IPS-18c (cell line): ENCODE measurements around the gene AHRR.
"Not testable (repeated sequence)": the region's sequence is repeated elsewhere in the genome, so short reads cannot be mapped to it uniquely, and the experiment has no call there.

Experiments used
- H3K4me3 ChIP-seq: 2 replicates; pipeline ENCODE4 v1.7.0; 2013; ENCODE audit warnings: low read depth, mild to moderate bottlenecking, low read length, moderate library complexity; ENCODE audit not compliant: insufficient read depth
- H3K9me3 ChIP-seq: one replicate; pipeline ENCODE4 v1.6.1; 2013; ENCODE audit warnings: mild to moderate bottlenecking, low read length, moderate library complexity; ENCODE audit not compliant: control insufficient read depth, insufficient read depth

The AHRR gene

GRCh38 chr5:473551-474192, 152.2 kb downstream of the AHRR start:
- Histone ChIP-seq H3K4me3 (peak overlapping the region; percentile 66), H3K9me3 (no peaks in the 10 kb centered on the region)

- H3K9me3 ChIP-seq = not testable (repeated sequence)
- H3K4me3 ChIP-seq = peak overlapping the region; percentile 66
Observed at GRCh38 chr5:474232-474839, 152.8 kb downstream of the AHRR start.

DNA sequence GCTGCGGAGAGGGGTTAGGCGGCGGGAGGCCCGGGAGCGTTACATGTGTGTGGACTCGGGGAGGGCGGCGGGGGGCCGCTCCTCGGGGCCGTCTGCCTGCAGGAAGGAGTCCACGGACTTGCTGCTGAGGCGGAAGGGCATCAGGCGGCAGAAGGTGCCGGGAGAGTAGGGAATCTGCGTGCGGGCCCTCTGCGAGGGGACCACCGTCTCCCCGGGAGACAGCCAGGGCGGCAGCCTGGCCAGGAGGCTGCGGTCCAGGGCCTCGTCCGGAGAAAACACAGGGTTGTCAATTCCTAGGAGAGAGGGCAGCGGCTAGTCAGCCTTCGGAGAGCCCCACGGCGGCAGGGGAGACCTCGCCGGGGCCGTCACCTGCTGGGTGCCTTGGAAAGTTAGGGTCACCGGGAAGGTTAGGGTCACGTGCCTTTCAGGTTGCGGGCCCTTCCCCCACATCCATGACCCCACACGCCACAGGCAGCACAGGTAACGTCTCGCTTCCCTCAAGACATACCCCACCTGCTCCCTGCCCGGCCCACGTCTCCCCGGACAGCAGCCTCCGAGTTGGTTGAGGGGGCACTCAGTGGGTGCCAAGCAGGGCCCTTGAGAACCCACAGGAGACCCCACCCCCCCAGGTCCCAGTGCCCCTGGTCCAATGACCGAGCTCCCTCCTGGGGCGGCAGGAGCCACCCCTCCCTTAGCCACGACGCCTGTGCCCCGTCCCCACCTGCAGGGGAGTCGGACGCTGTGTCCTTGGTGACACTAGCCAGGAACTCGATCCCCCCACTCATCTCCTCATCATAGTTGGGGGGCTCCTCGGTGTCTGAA, 153.5 kb downstream of the AHRR start:
- no peaks in the 10 kb centered on the region for H3K9me3 ChIP-seq
- peak overlapping the region; percentile 40 for H3K4me3 ChIP-seq

GRCh38 chr5:475704-476101, 154.2 kb downstream of the AHRR start:
- Histone ChIP-seq H3K9me3 (no peaks in the 10 kb centered on the region), H3K4me3 (no peak overlapping the region)

GRCh38 chr5:476102-476813, 154.7 kb downstream of the AHRR start:
- no peaks in the 10 kb centered on the region for H3K9me3 ChIP-seq
- no peak overlapping the region for H3K4me3 ChIP-seq

DNA sequence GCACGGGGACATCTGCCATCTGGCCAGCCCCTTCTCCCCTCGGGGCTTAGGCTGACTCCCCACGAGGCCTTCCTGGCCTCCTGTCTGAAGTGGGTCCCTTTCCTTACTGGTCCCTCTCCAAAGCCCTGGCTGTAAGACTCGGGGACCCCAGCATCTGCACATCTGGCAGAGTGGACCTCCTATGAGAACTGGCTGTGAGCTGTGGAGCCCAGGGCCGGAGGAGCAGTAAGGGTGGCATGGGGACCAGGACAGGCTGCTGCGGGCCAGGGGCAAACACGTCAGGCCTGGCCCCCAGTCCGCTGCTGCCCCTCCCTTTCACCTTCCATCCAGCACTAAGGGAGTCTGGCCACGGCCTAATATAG, 155.3 kb downstream of the AHRR start:
- no peak overlapping the region for H3K4me3 ChIP-seq

GRCh38 chr5:477247-477646, 155.7 kb downstream of the AHRR start:
- no peaks in the 10 kb centered on the region for H3K9me3 ChIP-seq
- H3K4me3 ChIP-seq = no peak overlapping the region

More for the DNA sequence above, 155.3 kb downstream of the AHRR start:
- H3K9me3 ChIP-seq = no peaks in the 10 kb centered on the region

DNA sequence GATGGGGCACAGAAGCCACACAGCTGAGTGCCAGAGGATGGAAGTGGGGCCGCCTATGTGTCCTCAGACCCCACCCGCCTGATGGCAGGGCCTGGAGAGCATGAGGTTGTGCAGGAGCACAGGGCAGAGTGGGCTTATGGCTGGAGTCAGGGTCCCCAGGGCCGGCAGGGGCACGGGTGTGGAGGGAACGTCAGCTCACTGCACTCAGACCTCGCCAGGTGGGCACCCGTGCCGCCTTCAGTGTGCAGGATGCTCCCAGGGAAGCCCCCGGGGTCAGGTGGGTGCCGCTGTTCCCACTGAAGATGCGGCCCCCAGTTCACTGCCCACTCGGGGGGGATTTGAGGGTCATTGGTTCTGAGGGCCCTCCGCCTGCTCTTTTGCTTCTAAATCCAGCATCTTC, 156.4 kb downstream of the AHRR start:
- no peaks in the 10 kb centered on the region for H3K9me3 ChIP-seq
- H3K4me3 ChIP-seq = no peak overlapping the region

DNA sequence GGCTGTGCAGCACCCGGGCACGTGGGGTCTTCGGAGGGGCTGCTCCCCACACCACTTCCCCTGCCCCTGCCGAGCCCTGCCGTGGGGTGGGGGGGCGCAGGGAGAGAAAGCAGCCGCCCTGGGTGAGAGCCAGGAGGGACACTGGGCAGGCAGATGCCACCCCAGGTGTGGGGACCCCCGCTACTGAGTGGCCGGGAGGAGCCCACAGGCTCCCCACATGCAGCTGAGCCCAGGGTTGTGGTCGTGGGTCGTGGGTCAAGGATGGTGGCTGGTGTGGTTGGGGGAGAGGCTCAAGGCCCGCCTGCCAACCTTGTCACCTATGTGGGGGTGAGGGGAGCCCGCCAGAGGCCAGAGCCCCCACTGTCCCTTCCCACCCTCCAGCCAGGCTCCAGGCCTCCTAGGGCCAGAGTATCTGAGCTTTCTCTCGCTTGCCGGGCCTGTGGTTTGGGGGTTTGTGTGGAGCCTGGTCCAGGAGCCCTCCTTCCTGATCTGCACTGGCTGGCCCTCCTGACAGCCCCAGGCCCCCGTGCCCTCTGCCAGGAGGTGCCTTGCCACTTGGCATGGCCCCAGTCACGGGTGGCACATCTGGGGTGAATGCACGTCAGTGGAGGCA, 157.0 kb downstream of the AHRR start:
- no peaks in the 10 kb centered on the region for H3K9me3 ChIP-seq
- H3K4me3 ChIP-seq = no peak overlapping the region

GRCh38 chr5:478982-479535, 157.5 kb downstream of the AHRR start:
- Histone ChIP-seq H3K4me3 (no peak overlapping the region), H3K9me3 (no peaks in the 10 kb centered on the region)

- no peak overlapping the region for H3K4me3 ChIP-seq
- H3K9me3 ChIP-seq = no peaks in the 10 kb centered on the region
Observed at GRCh38 chr5:479566-480319, 158.2 kb downstream of the AHRR start.

DNA sequence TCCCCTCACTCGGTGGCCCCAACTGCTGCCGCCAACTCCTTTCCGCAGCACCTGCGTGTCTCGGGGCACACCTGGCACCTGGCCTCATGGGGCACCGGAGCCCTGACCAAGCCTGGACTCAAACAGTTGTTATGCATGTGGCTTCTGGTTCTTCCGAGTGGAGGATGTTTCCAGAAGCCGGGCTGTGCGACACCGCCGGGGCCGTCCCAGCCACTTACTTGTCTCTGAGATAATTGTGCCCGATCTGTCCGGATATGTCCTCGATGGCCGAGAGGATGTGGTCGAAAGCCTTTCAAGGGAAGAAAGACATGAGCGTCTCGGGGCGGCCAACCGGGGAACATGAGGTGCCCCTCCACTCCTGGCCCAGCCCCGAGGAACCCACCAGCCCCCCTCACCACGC, 159.8 kb downstream of the AHRR start:
- H3K4me3 ChIP-seq = no peak overlapping the region
- H3K9me3 ChIP-seq = no peaks in the 10 kb centered on the region

GRCh38 chr5:482021-482420, 160.5 kb downstream of the AHRR start:
- H3K9me3 ChIP-seq = no peaks in the 10 kb centered on the region
- no peak overlapping the region for H3K4me3 ChIP-seq

DNA sequence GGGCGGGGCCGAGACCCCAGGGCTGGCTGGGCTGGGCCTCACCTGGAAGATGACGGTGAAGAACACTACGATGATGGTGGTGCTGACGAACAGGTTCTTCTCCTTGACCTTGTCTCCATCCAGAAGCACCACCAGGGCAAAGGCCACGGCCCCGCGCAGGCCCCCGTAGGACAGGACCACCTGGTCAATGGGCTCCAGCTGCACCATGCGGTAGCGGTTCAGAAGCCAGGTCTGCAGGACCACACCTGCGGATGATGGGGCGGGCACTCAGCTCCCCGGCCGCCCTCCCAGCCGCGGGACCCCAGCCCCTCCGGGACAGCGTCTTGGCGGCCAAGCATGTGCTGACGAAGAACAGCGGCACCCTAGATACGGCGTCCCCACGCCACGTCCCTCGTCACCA, 161.0 kb downstream of the AHRR start:
- Histone ChIP-seq H3K9me3 (no peaks in the 10 kb centered on the region), H3K4me3 (no peak overlapping the region)

DNA sequence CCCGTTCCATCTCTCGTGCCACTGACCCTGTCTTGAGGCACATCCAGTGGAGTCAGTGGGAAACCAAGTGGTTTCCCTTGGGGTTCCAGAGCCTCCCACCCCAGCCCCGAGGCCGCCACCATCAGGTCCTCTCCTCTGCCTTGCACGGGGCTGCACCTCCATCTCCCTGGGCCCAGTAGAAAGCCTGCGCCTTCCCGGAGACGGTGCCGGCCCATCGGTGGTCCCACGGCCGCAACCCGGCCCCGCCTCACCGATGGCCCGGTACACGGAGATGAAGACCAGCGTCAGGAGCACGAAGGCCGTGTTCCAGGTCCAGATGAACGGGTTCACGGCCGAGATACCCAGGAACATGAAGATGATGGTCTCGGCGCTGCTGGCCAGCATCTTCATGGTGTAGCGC, 161.5 kb downstream of the AHRR start:
- no peaks in the 10 kb centered on the region for H3K9me3 ChIP-seq

DNA sequence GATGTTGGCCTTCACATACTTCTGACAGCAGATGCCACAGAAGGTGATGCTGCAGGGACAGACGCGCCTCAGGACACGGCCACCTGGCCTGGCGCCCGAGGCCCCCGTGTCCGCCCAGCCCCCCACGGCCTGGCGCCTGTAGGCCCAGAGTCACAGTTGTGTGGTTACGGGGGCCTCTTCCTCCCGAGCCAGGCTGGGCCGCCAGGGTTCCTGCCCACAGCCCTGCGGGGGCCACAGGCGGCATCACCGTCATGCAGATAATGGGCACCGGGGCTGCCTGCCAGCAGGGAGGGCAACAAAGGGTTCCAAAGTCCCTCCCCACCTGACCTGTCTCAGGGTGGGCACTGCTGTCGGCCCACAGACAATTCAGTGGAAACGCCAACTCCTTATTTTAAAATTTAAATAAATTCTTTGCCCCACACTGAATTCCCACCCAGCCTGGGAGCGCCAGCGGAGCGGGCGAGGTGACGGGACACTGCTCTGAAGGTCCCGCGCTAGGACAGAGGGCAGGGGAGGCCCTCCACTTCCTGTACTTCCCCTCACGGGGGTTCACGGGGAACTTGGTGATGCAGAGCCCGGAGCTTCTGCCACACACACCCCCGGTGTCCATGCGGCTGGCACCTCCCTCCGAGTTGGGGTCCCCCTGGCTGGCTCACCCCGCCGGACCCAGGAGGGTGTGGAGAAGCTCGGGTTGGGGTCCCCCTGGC, 162.1 kb downstream of the AHRR start:
- H3K4me3 ChIP-seq = no peak overlapping the region

More for the DNA sequence above, 161.5 kb downstream of the AHRR start:
- H3K4me3 ChIP-seq = no peak overlapping the region

More for the DNA sequence above, 162.1 kb downstream of the AHRR start:
- no peaks in the 10 kb centered on the region for H3K9me3 ChIP-seq
